GM04504 (cell line): ENCODE results near the gene QRFP.

ENCODE experiments used
- DNase-seq: peaks from one replicate; pipeline ENCODE4 v3.0.0-alpha.2; 2012; ENCODE audit warnings: low read depth

QRFP gene

GRCh38 chr9:130904070-130905044 lies 7.7 kb upstream of the QRFP start:
- no peak for DNase-seq

GRCh38 chr9:130903194-130904069 lies 6.8 kb upstream of the QRFP start:
- DNase-seq, result no peak

DNA sequence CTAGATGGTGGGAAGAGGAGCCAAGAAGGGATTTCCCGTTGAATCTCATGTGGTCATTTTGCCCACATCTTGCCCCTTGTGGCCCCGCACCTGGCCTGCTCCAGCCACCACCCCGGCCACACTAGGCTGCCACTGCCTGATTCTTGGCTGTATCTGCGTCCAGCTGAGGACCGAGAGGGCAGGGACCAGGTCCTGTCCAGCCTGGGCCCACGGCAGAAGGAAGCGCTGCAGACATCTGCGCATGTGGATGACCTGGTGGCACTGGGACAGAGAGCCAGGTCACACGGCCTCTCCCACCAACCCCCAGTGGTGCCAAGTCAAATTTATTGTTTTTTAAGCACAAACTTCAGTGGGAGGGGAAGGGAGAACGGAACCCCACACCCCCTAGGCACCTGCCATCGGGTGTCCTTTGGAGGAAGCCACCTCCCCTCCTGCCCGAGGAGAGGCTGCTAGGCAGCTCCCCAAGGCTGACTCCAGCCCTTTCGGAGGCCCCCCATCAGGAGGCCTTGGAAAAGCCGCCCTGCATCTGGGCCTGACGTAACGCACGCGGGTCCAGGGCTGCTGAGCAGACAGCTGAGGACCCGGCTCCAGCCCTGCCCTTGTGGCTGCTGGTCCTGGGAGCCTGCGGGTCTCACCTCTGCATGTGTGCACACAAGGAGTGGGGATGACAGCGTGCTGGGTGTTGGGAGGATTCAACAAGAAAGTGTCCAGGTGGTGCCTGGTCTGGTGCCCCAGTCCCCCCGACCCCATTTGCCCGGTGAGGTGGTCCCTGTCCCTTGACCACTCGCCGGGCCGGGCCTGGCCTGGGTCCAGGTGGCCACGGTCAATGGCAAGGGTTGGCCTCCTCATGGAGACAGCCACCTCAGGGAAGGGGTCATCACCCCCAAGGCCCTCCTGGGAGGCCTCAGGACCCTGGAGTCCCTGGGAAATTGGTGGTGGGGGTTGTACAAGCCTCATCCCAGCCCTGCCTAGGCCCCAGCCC lies 5.9 kb upstream of the QRFP start:
- DNase-seq, result no peak

DNA sequence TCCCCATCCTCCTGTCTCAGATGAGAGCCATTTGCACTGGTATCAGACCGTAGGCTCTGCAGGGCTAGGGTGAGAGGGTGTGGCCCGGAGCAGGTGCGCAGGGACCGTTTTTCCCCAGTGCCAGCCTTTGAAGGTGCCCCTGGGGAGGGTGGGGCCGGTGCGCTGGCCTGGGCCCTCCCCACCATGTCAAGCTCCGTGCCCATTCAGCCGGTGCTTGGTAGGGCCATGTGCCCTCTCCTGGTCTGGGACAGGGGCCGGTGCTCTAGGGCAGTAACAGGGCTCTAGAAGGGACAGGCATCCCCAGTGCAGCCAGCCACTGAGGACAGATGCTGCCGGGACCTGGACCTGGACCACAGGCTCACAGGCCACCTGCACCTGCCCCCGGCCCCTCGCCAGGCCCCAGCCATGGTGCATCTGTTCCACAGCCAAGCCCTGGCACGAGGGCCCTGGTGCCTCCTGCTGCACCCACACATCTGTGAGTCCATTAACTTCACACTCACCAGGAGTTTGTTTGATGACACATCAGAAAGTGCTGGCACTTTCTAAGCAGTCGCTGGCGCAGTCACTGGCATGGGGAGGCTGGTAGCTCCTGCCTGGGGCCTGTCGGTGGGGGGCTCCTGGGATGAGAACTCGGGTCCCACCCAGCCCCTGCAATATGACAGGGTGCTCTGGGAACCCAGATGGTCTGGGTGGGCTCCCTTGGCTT lies 5.0 kb upstream of the QRFP start:
- no peak for DNase-seq

DNA sequence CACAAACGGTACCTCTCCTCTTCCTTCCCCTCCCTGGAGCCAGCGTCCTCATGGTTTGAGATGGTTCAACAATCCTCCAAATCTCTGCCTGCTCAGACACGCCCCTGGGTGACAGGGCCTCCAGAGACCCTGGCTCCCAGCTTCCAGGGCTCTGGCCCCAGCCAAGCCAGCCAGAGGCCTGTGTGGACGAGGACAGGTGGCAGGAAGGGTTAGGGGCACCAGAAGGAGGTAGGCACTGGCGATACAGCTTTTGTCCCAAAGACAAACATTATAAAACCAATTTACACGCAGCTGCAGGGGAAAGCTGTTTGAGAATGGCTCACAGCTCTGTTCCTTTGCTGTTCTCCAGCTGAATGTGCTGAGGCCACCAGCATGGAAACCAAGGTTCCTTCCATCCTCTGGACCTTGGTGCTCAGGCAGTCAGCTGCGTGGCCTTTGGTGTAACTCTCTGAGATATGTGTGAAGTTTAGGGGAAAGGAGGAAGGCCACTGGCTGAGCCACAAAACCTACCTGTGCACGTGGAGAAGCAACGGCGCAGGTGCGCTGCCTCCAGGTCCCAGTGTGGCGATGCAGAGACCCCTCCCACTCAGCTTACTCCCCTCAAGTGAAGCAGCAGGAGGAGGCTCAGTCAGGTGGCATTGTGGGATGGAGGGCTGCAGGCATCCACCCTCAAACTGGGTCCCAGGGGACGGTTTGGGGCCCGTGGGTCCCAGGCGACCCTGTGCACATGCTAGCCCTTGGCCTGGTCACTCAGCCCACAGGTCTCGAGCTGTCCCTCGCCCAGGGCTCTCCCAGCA lies 4.3 kb upstream of the QRFP start:
- DNase-seq, result no peak

GRCh38 chr9:130899051-130899748 lies 2.6 kb upstream of the QRFP start:
- DNase-seq, result no peak

- DNase-seq, result no peak
Measured at GRCh38 chr9:130898552-130898852, 1.9 kb upstream of the QRFP start.

- DNase-seq, result no peak
Measured at GRCh38 chr9:130897848-130898551, 1.4 kb upstream of the QRFP start.

DNA sequence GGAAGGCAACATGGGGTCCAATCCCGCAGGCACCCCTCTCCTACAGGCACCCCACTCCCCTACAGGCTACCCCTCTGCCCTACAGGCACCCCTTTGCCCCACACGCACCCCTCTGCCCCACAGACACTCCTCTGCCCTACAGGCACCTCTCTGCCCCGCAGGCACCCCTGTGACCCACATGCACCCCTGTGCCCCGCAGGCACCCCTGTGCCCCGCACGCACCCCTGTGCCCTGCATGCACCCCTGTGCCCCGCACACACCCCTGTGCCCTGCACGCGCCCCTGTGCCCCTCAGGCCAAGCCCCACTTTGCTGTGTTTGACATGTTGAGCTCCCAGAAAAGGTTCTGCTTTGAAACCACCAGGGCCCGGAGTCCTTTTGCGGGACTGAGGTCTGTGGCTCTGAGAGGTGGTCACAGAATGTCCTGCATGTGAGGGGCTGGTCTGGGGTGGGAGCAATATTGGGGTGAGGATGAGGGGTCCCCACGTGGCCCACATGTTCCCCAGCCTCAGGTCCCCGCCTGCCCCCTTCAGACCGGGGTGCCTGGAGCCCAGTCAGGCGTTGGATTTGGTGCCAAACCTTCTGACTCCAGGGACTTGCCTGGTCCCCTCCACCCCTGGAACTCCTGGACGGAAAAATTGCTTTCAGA lies 616 bp upstream of the QRFP start:
- no peak for DNase-seq

DNA sequence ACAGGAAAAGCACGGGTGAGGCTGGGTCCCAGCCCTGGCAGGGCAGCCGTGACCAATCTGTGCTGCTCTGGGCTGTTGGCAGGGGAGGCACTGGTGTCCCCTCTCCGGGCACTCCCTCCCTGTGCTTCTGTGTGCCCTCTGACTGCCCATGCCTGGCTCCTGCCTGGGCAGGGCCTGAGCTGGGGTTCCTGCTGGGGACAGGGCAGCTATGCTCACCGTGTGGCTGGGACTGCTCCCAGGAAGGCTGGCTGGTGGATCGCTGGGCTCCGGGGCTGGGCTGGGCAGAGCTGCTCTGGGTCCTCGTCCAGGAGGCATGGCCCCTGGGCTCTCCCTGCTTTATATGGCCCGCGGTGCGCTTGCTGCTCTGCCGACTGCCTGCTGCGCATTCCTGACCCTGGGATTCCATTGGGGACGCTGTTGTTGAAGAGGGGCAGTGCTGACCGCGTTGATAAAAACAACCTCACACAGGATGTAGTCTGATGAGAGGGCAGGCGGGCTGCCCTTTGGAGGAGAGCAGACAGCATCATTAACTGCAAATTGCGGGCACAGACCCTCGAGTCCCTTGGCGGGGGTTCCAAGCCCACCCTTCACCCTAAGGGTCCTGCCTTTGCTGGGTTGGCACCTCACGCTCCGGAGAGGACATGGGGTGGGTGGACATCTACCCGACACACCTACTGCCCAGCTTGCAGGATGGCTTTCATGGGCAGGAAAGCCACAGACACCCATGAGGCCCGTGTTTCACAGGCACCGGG lies 955 bp downstream of the QRFP start:
- DNase-seq, result no peak

DNA sequence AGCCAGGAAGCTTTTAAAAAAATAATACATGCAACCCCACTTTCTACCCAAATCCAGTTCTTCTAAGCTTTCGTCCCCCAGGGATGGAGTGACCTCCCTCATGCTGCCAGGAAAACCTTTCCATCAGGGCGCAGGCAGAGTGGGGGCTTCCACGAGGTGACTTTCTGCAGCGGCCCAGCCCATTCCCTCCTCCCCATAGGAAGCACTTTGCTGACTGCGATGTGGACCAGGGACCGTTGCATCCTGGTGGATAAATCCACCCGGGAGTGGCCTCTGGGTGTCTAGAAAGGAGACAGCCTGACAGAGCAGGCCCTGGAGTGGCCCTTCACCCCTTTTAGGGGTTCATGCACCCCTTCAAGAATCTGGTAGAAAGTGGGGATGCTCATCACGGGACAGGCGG lies 1.6 kb downstream of the QRFP start:
- no peak for DNase-seq

DNA sequence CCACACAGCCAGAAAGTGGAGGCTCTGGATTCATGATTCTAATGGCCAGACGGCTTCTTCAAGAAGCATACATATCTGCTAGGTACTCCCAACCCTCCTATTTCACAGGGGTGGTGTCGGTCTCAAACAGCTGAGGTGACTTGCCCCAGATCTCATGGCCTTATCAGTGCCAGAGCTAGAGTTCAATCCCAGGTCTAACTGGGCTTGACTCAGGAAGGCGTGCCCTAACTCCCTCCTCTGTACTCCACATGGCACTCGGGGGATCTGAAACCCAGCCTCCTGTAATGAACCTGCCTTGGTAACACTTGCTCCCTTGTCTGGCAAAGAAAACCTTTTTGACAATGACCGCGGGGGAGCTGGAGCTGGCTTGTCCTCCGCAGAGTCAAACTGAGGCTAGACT lies 2.1 kb downstream of the QRFP start:
- DNase-seq, result no peak

GRCh38 chr9:130893341-130894101 lies 3.1 kb downstream of the QRFP start:
- no peak for DNase-seq

DNA sequence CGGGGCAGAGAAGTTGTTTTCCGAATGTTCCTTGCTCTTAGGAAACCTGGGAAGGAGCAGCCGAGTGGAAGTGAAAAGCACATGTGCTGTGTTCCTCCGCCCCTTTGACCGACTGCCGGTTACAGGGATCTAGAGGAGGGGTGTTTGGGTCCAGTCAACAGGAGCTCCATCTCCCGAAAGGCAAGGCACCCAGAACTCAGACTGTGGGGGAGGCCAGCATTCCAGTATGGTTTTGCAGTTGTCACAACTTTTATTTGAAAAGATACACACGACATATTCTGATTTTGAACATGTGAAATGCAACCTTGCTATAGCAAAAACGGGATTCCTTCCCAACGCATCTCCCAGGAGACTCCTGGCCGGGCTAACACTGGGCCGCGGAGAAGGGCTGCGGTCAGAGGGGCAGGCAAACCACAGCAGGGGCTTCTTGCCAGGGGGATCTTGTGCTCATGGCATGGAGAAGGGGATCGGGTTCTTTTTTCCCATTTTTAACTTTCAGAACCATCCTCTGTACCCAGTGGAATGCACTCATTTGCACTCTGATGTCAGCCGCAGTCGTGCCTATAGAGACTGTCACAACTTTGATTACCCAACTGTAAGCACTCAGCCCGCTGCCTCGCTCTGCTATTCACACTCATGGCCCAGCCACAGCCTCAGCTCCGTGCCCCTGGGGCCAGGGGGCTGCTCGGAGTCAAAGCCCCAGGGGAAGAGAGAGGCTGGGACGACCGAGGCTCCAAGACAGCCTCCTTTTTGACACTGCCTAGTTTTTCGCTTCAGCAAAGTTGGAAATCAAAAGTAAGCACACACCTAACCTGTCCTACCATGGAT lies 3.9 kb downstream of the QRFP start:
- no peak for DNase-seq

DNA sequence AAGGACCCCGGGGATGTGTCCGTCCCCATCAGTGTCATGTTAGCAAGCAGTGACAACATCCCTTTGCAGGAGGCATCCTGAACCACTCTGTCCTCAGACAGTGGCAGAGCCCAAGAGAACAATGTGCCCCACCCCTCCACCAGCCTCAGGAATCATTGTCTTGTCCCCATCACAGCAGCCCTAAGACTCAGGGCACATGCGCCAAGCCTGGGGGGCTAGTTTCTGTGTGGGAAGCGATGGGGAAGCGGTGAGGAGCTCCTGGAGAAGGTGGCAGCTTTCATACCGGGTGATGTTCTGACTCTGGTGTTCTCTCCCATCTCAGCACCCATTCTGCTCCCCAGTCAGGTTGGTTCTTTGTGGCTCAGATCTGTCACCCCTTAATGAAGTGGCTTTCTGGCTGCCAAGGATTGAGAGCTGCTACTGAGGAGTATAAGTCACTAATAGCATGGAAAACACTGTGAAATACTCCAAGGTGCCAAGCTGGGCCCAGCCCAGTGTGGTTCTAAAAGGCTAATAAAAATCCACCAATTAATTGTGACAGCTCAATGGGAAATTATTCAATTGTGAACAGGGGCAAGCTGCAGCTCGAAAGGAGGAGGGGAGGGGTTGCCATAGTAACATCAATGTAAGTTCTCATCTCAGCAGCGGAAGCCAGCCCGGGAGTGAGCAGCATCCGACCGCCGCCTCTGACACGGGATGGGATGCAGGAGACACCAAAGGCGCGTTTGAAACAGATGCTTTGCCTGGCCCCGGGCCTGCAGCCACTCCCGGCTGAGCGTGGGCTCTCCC lies 4.7 kb downstream of the QRFP start:
- DNase-seq, result no peak
